Breast epithelium (tissue), 4 donors: ENCODE data around the gene PGGT1B. TPM values are rescaled to one million over a fixed set of nuclear protein-coding genes. Genes with fewer than 3 reads are reported as not detected.

Experiments used
- DNase-seq, 2 donors: peaks; one replicate each; pipeline ENCODE4 v3.0.0-alpha.2; 2019; ENCODE audit warnings: low spot score in 2 of 2
- H3K27ac ChIP-seq, 2 donors: fragments of 200-600 bp; sonication (generic) in 1 of 2; one replicate each; pipeline ENCODE4 v1.5.1; 2016 to 2019; ENCODE audit warnings: mild to moderate bottlenecking in 1 of 2
- H3K27me3 ChIP-seq, 2 donors: fragments of 200-600 bp; sonication (generic) in 1 of 2; one replicate each; pipeline versions ENCODE4 v1.5.1 to v1.6.0; 2017 to 2019; ENCODE audit warnings: control low read depth in 1 of 2, mild to moderate bottlenecking in 1 of 2
- H3K36me3 ChIP-seq: fragments of 200-600 bp; one replicate; pipeline ENCODE4 v1.5.1; 2019
- H3K4me1 ChIP-seq, 2 donors: fragments of 200-600 bp; sonication (generic); one replicate each; pipeline ENCODE4 v1.5.1; 2016 to 2019; ENCODE audit warnings: control low read depth in 1 of 2
- H3K4me3 ChIP-seq, 3 donors: fragments of 200-600 bp; sonication (generic); 1 replicate in 2 of 3; 2 replicates in 1 of 3; pipeline ENCODE4 v1.5.1; 2016 to 2019; ENCODE audit warnings: mild to moderate bottlenecking in 3 of 3, moderate library complexity in 2 of 3
- H3K9me3 ChIP-seq, 2 donors: fragments of 200-600 bp; sonication (generic) in 1 of 2; one replicate each; pipeline ENCODE4 v1.5.1; 2016 to 2019; ENCODE audit warnings: control low read depth in 1 of 2
- POLR2A ChIP-seq: fragments of 450-650 bp; IDR thresholded peaks from one replicate; pipeline ENCODE4 v1.6.1; 2016; ENCODE audit warnings: antibody characterized with exemption, mild to moderate bottlenecking, moderate library complexity
- POLR2AphosphoS5 ChIP-seq, 3 donors: sonication (generic); formaldehyde crosslinking; IDR thresholded peaks; one replicate each; pipeline ENCODE4 v1.6.1; 2017; ENCODE audit warnings: antibody characterized with exemption in 3 of 3
- intact Hi-C: fragments of 100-400 bp; cut with DNase I; formaldehyde crosslinking; loops from one replicate; pipeline ENCODE4 v1.15.1; 2023; ENCODE audit warnings: low total_unique reads
- total RNA-seq, 3 donors: library from RNA; depleted of rRNA; stranded (reverse); fragments of >200 nt; gene quantifications; one replicate each; pipeline ENCODE4 v1.1.0, GENCODE V29; 2016
- TF ChIP-seq, protein P1 (sequence below), 3 donors: fragments of 450-650 bp; IDR thresholded peaks; one replicate each; pipeline ENCODE4 v1.5.1; 2016 to 2017; ENCODE audit warnings: antibody characterized with exemption in 3 of 3, mild to moderate bottlenecking in 3 of 3, moderate library complexity in 3 of 3

Gene PGGT1B
- 10 to 100 TPM; 12.6 to 15.7 (median 15.7) TPM for total RNA-seq

DNA sequence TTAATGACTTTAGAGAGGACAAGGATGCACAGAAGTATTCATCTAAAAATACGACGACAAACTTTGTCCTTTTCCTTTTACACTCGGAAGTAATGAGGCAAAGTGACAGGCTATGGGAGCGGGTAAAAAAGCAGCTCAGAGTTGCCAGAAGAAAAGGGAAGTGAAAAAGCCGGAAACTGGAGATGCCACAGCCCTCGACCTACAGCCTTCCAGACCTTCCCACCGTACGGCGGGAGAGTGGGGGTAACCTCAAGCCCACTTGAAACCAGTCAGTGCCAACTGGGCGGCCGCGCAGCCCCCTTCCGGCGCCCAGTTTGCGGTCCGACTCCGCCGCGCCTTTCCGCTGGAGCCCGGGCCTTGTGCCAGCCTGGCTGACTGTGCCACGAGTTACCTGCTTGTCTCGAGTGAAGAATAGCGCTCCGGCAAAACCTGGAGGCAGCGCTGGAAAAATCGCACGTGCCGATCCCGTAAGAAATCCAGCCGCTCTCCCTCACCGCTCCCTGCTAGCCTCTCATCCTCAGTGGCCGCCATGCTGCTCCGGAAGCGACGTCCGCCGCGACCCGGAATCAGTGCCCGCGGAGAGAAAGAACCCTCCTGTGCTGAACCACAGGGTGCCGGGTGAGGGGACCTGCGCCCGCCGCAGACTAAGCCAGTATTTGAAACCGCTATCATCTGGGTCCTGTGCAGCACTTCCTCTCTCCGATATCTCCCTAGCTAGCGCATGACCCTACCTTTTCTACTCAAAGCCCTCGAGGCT lies at the start of gene PGGT1B:
Gene PGGT1B (minus strand): TSS at position 557 of the 757 bp plus-strand sequence. CDS start 26 bp downstream, at position 531.
- Histone ChIP-seq H3K27me3 (no peaks in the 10 kb centered on the region), H3K4me1 (peaks cover 0 to 3% of the 10 kb centered on the region in 2 donors), H3K36me3 (no peaks in the 10 kb centered on the region), H3K9me3 (no peaks in the 10 kb centered on the region), H3K4me3 (peak within 1 kb of the TSS; percentile 77 to 93 (median 89)), H3K27ac (peak within 1 kb of the TSS; percentile 83 to 87)
- peak; percentile 43 to 61 for DNase-seq
- TF ChIP-seq POLR2AphosphoS5 (IDR thresholded peaks at IDR 0.05) (peak in 1 of 3 donors; percentile 63), POLR2A (no peak)
- TF ChIP-seq, protein P1, sequence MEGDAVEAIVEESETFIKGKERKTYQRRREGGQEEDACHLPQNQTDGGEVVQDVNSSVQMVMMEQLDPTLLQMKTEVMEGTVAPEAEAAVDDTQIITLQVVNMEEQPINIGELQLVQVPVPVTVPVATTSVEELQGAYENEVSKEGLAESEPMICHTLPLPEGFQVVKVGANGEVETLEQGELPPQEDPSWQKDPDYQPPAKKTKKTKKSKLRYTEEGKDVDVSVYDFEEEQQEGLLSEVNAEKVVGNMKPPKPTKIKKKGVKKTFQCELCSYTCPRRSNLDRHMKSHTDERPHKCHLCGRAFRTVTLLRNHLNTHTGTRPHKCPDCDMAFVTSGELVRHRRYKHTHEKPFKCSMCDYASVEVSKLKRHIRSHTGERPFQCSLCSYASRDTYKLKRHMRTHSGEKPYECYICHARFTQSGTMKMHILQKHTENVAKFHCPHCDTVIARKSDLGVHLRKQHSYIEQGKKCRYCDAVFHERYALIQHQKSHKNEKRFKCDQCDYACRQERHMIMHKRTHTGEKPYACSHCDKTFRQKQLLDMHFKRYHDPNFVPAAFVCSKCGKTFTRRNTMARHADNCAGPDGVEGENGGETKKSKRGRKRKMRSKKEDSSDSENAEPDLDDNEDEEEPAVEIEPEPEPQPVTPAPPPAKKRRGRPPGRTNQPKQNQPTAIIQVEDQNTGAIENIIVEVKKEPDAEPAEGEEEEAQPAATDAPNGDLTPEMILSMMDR (IDR thresholded peaks at IDR 0.05): no peak
- intact Hi-C loops: no loop called here

DNA sequence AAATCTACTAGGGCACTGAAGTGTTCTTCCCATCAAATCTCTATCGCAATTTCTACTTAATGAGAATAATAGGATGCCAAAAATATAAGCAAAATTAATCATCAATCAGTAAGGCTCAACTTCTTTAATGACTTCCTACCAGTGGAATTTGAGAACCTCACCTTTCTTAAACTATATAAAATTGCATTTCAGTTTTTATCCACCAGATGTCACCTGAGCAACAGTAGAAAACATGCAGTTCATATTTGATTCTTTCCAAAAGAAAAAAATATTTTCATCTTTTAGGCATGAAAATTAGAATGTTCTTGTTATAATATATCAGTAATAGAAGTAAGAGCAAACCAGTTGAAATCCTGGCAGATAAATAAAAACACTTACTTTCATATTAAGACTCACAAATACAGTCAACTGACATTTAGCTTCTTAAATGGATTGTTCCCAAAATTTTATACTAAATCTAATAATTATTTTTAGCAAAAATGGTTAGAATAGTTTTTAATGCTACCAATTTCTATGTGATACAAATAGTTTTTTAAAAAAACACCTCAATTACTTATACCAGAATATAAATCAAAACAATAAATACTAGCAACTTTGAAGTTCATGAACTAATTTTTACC lies 47.2 kb upstream of the PGGT1B start:
- intact Hi-C loops: loop anchor here (10.0 kb wide), 1 partner anchor 275 kb away; no protein-coding TSS in a partner anchor
- no peaks in the 10 kb centered on the region for H3K27me3 ChIP-seq
- H3K27ac ChIP-seq: no peak overlapping the region
- no peaks in the 10 kb centered on the region for H3K9me3 ChIP-seq
- H3K4me1 ChIP-seq: no peaks in the 10 kb centered on the region
- TF ChIP-seq POLR2A (no peak), POLR2AphosphoS5 (IDR thresholded peaks at IDR 0.05) (no peak)
- TF ChIP-seq, protein P1 (IDR thresholded peaks at IDR 0.05): peak; percentile 52 to 84 (median 78)
- H3K4me3 ChIP-seq: no peak overlapping the region
- no peak for DNase-seq
- H3K36me3 ChIP-seq: no peaks in the 10 kb centered on the region

DNA sequence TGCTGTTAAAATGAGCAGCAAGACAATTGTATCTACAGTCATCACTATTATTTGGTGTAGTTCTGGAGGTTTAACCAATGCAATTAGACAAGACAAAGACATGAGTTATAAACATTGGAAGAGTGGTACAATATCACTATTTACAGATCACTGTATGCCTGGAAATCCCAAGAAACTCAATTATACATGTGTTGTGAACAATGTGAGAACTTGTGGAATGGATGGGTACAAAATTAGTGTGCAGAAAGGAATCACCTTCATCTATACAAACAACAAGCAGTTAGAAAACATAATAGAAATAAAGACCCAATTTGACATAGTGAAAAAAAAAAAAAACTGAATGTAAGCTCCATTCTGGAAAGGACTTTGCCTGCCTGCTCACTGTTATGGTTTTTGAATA lies 46.1 kb upstream of the PGGT1B start:
- no peaks in the 10 kb centered on the region for H3K27me3 ChIP-seq
- intact Hi-C loops: loop anchor here (10.0 kb wide), 1 partner anchor 276 kb away; no protein-coding TSS in a partner anchor
- TF ChIP-seq, protein P1 (IDR thresholded peaks at IDR 0.05): no peak
- TF ChIP-seq POLR2AphosphoS5 (IDR thresholded peaks at IDR 0.05) (no peak), POLR2A (no peak)
- H3K36me3 ChIP-seq: no peaks in the 10 kb centered on the region
- no peak for DNase-seq
- H3K4me1 ChIP-seq: no peaks in the 10 kb centered on the region
- H3K4me3 ChIP-seq: no peak overlapping the region
- no peak overlapping the region for H3K27ac ChIP-seq
- H3K9me3 ChIP-seq: no peaks in the 10 kb centered on the region

DNA sequence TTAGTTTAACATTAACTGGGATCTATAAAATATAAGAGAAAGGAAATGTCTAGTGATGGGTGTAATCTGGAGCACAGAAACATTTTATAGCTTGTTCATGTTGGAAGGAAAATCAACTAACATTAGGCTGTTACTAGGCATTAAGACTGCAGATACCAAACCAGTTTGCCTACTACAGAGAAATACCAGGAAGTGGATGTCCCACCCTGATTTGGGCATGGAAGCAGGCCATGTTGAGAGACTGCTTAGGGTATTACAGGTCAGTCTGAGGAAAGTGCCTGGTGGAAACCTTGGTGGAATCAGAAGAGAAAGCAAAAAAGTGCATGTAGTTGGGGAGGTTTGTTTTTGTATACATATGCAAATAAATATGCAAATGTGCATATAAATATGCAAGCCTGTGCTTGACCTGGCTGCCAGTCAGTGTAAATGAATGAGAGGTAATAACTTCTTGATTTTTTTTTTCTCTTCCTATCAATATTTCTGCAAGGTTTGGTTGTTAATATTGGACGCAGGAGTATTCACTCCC lies 43.4 kb upstream of the PGGT1B start:
- Histone ChIP-seq H3K27ac (no peak overlapping the region), H3K4me3 (no peak overlapping the region), H3K9me3 (no peaks in the 10 kb centered on the region), H3K27me3 (no peaks in the 10 kb centered on the region), H3K36me3 (no peaks in the 10 kb centered on the region), H3K4me1 (no peaks in the 10 kb centered on the region)
- intact Hi-C loops: loop anchor here (10.0 kb wide), 1 partner anchor 279 kb away; no protein-coding TSS in a partner anchor
- TF ChIP-seq, protein P1 (IDR thresholded peaks at IDR 0.05): no peak
- TF ChIP-seq POLR2AphosphoS5 (IDR thresholded peaks at IDR 0.05) (no peak), POLR2A (no peak)
- DNase-seq: no peak

DNA sequence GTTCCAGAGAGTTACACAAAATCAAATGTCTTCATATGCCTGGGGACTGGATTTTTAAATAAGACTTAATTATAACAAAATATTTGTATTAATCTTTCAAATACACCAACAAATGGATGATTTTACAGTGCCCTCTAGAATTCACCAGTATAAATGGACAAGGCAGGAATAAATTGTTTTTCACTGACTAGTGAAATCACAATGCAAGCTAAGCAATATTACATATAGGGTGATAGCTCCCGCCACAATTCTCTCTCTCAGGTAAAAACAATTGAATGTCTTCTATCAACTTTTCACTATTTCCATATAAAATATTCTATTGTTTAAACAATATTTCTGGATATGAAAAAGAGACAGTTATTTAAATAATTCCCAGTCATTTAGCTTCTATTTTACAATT lies 41.8 kb upstream of the PGGT1B start:
- Histone ChIP-seq H3K27ac (no peak overlapping the region), H3K9me3 (no peaks in the 10 kb centered on the region), H3K4me3 (no peak overlapping the region), H3K27me3 (no peaks in the 10 kb centered on the region), H3K36me3 (no peaks in the 10 kb centered on the region), H3K4me1 (no peaks in the 10 kb centered on the region)
- TF ChIP-seq POLR2AphosphoS5 (IDR thresholded peaks at IDR 0.05): no peak
- TF ChIP-seq POLR2A: no peak
- TF ChIP-seq, protein P1 (IDR thresholded peaks at IDR 0.05): no peak
- intact Hi-C loops: loop anchor here (10.0 kb wide), 1 partner anchor 280 kb away; no protein-coding TSS in a partner anchor
- DNase-seq: no peak
